Measurements from ENCODE around the gene SKAP1. TPM values are rescaled to one million over a fixed set of nuclear protein-coding genes. Genes with fewer than 3 reads are reported as not detected.
"Not testable (repeated sequence)": the region's sequence is repeated elsewhere in the genome, so short reads cannot be mapped to it uniquely, and the experiment has no call there.

Gene SKAP1
- total RNA-seq, 4 donors from 2014 or later, result 1.1 to 12.1 (median 1.8) TPM; not detected in 1

DNA sequence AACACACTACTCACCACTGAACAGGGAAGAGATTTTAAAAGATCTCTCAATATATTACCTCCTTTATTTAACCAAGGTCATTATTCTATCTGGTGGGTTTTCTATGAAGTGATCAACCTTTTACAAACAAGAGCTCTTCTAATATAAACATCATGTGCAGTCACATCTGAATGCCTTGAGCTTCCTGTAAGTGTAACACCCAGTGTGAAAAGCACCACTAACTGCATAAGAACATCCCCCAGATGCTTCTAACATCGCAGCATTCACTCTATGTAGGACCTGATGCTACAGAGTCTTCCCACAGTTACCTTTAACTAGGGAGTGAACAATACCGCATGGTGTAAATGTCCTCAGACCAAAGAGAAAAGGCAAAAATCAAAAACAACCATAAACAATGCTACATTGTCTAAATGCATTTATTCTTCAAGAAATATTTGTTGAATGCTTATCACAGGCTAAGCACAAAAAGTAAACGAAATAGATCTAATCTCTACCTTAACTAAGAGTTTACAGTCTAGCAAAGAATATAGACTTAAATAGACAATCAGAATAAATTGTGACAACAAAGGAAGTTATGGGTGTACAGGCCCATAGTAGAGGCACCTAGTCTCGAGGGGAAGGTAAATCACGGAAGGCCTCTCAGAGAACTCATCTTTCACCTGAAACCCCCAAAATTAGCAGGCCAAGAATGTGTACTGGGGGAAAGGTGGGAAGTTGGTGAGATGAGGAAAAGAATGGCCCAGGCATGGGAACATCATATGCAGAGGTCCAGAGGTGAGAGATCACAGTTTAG is 16.2 kb downstream of the SKAP1 start:
- Histone ChIP-seq H3K9me3 (no peaks in the 10 kb centered on the region), H3K4me1 (no peaks in the 10 kb centered on the region), H3K36me3 (no peaks in the 10 kb centered on the region), H3K27me3 (peaks cover 83% of the 10 kb centered on the region), H3K27ac (no peak overlapping the region), H3K4me3 (no peak overlapping the region)
- ATAC-seq, result no peak
- 66 to 74% methylated on average over 4 to 5 of the region's 5 CpGs for WGBS, 2 donors (ENCODE audit: low coverage in 1 of 2)
- TF ChIP-seq POLR2AphosphoS5 (IDR thresholded peaks at IDR 0.05), result no peak
- TF ChIP-seq, protein P1, sequence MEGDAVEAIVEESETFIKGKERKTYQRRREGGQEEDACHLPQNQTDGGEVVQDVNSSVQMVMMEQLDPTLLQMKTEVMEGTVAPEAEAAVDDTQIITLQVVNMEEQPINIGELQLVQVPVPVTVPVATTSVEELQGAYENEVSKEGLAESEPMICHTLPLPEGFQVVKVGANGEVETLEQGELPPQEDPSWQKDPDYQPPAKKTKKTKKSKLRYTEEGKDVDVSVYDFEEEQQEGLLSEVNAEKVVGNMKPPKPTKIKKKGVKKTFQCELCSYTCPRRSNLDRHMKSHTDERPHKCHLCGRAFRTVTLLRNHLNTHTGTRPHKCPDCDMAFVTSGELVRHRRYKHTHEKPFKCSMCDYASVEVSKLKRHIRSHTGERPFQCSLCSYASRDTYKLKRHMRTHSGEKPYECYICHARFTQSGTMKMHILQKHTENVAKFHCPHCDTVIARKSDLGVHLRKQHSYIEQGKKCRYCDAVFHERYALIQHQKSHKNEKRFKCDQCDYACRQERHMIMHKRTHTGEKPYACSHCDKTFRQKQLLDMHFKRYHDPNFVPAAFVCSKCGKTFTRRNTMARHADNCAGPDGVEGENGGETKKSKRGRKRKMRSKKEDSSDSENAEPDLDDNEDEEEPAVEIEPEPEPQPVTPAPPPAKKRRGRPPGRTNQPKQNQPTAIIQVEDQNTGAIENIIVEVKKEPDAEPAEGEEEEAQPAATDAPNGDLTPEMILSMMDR (IDR thresholded peaks at IDR 0.05), result no peak
- TF ChIP-seq EP300 (IDR thresholded peaks at IDR 0.05), result no peak
- no peak for TF ChIP-seq POLR2A (IDR thresholded peaks at IDR 0.05)

DNA sequence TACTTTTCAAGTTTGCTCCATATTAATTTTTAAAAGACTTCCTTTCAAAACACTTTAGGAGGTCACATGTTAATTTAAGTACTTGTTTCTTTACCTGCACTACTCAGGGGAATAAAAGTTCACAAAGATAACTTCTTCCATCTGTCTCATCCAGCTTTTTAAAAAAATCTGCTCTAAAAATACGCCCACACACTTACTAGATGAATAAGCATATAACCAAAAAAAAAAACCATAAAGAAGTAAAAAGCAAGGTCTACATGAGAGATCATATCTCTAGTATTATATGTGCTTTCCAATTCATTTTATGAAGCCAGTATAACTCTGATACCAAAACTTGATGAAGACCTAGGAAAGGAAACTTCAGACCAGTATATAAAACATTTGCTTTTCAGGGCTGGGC is 17.2 kb downstream of the SKAP1 start:
- TF ChIP-seq EP300 (IDR thresholded peaks at IDR 0.05), result no peak
- TF ChIP-seq, protein P1 (IDR thresholded peaks at IDR 0.05), result no peak
- H3K27ac ChIP-seq, result no peak overlapping the region
- WGBS, 2 donors (ENCODE audit: low coverage in 1 of 2), result 67 to 81% methylated on average over 1 of the region's 1 CpG
- peaks cover 84% of the 10 kb centered on the region for H3K27me3 ChIP-seq
- ATAC-seq, result no peak
- no peaks in the 10 kb centered on the region for H3K4me1 ChIP-seq
- no peaks in the 10 kb centered on the region for H3K36me3 ChIP-seq
- H3K9me3 ChIP-seq, result no peaks in the 10 kb centered on the region
- H3K4me3 ChIP-seq, result no peak overlapping the region

DNA sequence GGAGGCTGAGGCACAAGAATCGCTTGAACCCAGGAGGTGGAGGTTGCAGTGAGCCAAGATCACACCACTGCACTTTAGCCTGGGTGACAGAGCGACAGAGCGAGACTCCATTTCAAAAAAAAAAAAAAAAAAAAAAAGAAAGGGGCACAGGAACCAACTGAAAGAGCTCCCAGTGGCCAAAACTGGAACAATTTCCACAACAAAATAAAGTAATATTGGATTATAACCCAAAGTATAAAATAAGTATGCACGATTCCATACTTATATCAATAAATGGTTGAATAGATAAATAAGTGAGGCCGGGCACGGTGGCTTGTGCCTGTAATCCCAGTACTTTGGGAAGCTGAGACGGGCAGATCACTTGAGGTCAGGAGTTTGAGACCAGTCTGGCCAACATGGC is 19.2 kb downstream of the SKAP1 start:
- WGBS, 2 donors (ENCODE audit: low coverage in 1 of 2), result 96 to 97% methylated on average over 5 to 6 of the region's 7 CpGs

DNA sequence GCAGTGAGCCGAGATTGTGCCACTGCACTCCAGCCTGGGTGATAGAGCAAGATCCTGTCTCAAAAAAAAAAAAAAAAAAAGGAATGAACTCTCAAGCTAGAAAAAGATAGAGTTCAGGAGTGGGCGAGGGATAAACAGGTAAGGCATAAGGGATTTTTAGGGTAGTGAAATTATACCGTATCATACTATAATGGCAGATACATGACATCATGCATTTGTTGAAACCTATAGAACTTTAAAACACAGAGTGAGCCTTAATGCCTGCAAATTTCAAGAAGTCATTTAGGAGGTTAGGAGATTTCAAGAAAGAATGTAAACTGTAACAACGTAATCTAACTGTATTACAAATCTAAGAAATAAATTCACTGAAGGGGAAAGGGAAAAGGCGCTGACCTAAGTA is 20.4 kb downstream of the SKAP1 start:
- TF ChIP-seq POLR2AphosphoS5 (IDR thresholded peaks at IDR 0.05), result no peak
- TF ChIP-seq EP300 (IDR thresholded peaks at IDR 0.05), result no peak
- TF ChIP-seq, protein P1 (IDR thresholded peaks at IDR 0.05), result no peak
- TF ChIP-seq POLR2A (IDR thresholded peaks at IDR 0.05), result no peak
- Histone ChIP-seq H3K27me3 (peaks cover 75% of the 10 kb centered on the region), H3K4me1 (no peaks in the 10 kb centered on the region), H3K27ac (no peak overlapping the region), H3K4me3 (no peak overlapping the region), H3K9me3 (no peaks in the 10 kb centered on the region), H3K36me3 (no peaks in the 10 kb centered on the region)
- 61 to 100% methylated on average over 3 to 4 of the region's 5 CpGs for WGBS, 2 donors (ENCODE audit: low coverage in 1 of 2)
- ATAC-seq, result no peak

More for the DNA sequence above, 19.2 kb downstream of the SKAP1 start:
- not testable (repeated sequence) for H3K27ac ChIP-seq, H3K36me3 ChIP-seq, ATAC-seq, H3K4me3 ChIP-seq, H3K4me1 ChIP-seq, H3K9me3 ChIP-seq
- H3K27me3 ChIP-seq, result peaks cover 81% of the 10 kb centered on the region

DNA sequence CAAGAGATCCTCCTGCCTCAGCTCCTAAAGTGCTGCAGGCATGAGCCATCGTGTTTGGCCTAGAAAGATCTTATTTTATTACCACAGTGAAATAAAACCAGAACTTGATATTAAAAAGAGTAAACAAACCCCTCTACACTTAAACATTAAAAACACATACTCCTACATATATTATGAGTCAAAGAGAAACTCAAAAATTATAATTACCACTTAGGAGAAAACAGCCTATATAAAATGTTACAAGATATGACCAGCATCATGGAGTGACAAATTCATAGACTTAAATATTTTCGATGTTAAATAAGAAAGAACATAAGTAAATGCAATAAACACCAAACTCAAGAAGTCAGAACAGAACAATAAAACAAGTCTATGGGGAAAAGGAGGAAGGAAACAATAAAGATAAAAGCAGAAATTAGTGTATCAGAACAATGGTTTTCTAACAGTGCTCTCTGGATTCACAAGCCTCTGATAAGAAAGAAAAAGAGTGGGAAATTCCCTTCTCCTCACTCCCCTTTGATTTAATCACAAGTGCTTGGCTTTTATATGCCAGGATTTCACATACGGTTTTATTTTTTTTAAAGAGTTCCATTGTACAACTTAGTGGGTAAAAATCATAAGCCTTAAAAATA is 23.0 kb downstream of the SKAP1 start:
- Histone ChIP-seq H3K27me3 (peaks cover 79% of the 10 kb centered on the region), H3K9me3 (no peaks in the 10 kb centered on the region)
- ATAC-seq, result no peak

More for the DNA sequence above, 23.0 kb downstream of the SKAP1 start:
- no peak overlapping the region for H3K27ac ChIP-seq
- no peak overlapping the region for H3K4me3 ChIP-seq
- H3K4me1 ChIP-seq, result no peaks in the 10 kb centered on the region
- no peaks in the 10 kb centered on the region for H3K36me3 ChIP-seq
- TF ChIP-seq EP300 (IDR thresholded peaks at IDR 0.05) (no peak), POLR2A (IDR thresholded peaks at IDR 0.05) (no peak), POLR2AphosphoS5 (IDR thresholded peaks at IDR 0.05) (no peak)
- TF ChIP-seq, protein P1 (IDR thresholded peaks at IDR 0.05), result no peak
- 53 to 62% methylated on average over 3 of the region's 3 CpGs for WGBS, 2 donors (ENCODE audit: low coverage in 1 of 2)

All from gastroesophageal sphincter (tissue), 4 donors.